ENCODE measurements around the gene VNN1.

GRCh38 chr6:132648356-132648755, 65.5 kb downstream of the VNN1 start:
- TF ChIP-seq CTCF (IDR thresholded peaks at IDR 0.05): no peak
- no peak for TF ChIP-seq POLR2A (IDR thresholded peaks at IDR 0.05)
- TF ChIP-seq EP300 (IDR thresholded peaks at IDR 0.05): no peak
